Activated T-helper 17 cell treated with anti-CD3 and anti-CD28 coated beads, Interleukin-2, amount 50 U/mL, for 72 hours (primary cell): ENCODE data around the gene ACAA2. TPM values are rescaled to one million over a fixed set of nuclear protein-coding genes. Genes with fewer than 3 reads are reported as not detected.

ENCODE experiments used
- ATAC-seq: fragments of 150-1000 bp; cut with Tn5 transposase; replicated peaks from 2 replicates; pipeline ENCODE4 v1.10.0; 2021; ENCODE audit warnings: mild to moderate bottlenecking, moderate library complexity
- H3K27ac Mint-ChIP-seq: one replicate; pipeline ENCODE4 v1.8.0; 2022; ENCODE audit warnings: mixed read lengths
- H3K27me3 Mint-ChIP-seq: one replicate; pipeline ENCODE4 v1.8.0; 2022; ENCODE audit warnings: mixed read lengths
- H3K36me3 Mint-ChIP-seq: one replicate; pipeline ENCODE4 v1.8.0; 2022; ENCODE audit warnings: low read depth, mild to moderate bottlenecking, mixed read lengths
- H3K4me1 Mint-ChIP-seq: one replicate; pipeline ENCODE4 v1.8.0; 2022; ENCODE audit warnings: mixed read lengths
- H3K4me3 Mint-ChIP-seq: one replicate; pipeline ENCODE4 v1.8.0; 2022; ENCODE audit warnings: mild to moderate bottlenecking, mixed read lengths
- H3K9me3 Mint-ChIP-seq: one replicate; pipeline ENCODE4 v1.8.0; 2022; ENCODE audit warnings: mixed read lengths
- total RNA-seq, 2 donors: library from RNA; stranded (reverse); gene quantifications; one replicate each; pipeline ENCODE4 v1.2.3, GENCODE V29; 2022

ACAA2 gene
- total RNA-seq, 2 donors from 2014 or later: 73.7 to 94.7 TPM

- H3K27ac Mint-ChIP-seq: no peak overlapping the region
- H3K4me3 Mint-ChIP-seq: no peak overlapping the region
- H3K36me3 Mint-ChIP-seq: no peaks in the 10 kb centered on the region
- peaks cover 4% of the 10 kb centered on the region for H3K27me3 Mint-ChIP-seq
- H3K4me1 Mint-ChIP-seq: peaks cover 7% of the 10 kb centered on the region
- H3K9me3 Mint-ChIP-seq: no peaks in the 10 kb centered on the region
- ATAC-seq: no peak
Measured at GRCh38 chr18:49756135-49756534, 57.2 kb downstream of the ACAA2 start.

DNA sequence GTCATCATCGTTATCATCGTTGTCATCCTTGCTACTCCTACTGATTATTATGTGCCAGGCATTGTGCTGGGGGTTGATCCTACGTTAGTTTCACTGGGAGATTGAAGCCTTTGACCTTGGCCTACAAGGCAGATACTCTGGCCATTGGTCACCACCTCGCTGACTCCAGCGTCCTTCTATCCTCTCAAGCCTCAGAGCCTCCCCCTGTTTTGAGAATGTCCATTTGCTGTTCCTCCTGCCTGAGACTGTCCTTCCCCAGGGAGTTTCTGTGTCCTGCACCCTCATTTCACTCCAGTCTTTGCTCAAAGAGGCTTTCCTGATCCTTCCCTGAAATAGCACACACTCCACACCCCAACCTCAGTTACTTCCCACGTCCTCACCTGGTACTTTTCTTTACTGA lies 57.8 kb downstream of the ACAA2 start:
- Mint-ChIP-seq H3K4me1 (peaks cover 7% of the 10 kb centered on the region), H3K27ac (no peak overlapping the region), H3K4me3 (no peak overlapping the region), H3K36me3 (no peaks in the 10 kb centered on the region), H3K27me3 (peaks cover 4% of the 10 kb centered on the region), H3K9me3 (no peaks in the 10 kb centered on the region)
- no peak for ATAC-seq

DNA sequence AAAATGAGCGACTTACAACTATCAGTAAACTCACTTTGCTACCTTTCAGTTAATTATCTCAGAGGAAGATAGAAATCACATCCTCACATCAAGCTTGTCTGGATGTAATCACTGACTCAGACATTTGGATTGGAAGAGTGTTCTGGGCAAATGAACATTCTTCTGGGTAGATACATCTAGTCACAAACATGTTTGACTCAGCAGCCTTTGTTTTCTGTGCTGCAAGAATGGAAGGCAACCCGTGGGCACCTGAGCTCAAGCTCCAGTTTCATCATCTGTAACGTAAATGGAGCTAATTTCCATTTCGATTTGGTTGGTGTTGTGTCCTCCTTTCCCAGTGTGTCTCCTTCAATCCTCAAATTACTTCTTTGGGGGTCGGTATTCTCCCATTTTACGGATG lies 58.5 kb downstream of the ACAA2 start:
- H3K27ac Mint-ChIP-seq: no peak overlapping the region
- no peaks in the 10 kb centered on the region for H3K9me3 Mint-ChIP-seq
- H3K36me3 Mint-ChIP-seq: no peaks in the 10 kb centered on the region
- peaks cover 4% of the 10 kb centered on the region for H3K27me3 Mint-ChIP-seq
- H3K4me3 Mint-ChIP-seq: no peak overlapping the region
- no peak for ATAC-seq
- H3K4me1 Mint-ChIP-seq: peaks cover 7% of the 10 kb centered on the region

DNA sequence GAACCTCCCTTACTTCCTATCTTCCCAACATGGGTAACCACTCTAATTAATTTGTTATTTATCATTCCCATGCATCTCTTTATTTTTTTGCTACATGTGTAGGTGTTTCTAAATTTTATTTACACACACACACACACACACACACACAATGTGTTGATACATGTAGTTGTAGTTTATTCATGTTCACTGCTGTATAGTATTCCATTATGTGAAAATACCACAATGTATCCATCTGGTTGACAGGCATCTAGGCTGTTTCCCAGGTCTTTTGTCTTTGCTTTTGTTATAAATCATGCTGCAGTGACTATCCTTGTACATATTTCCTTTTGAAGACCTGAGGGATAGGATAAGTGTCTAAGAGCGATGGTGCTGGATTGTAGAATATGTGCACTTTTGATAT lies 59.7 kb downstream of the ACAA2 start:
- H3K27ac Mint-ChIP-seq: no peak overlapping the region
- ATAC-seq: no peak
- H3K9me3 Mint-ChIP-seq: no peaks in the 10 kb centered on the region
- peaks cover 7% of the 10 kb centered on the region for H3K4me1 Mint-ChIP-seq
- H3K27me3 Mint-ChIP-seq: no peaks in the 10 kb centered on the region
- no peak overlapping the region for H3K4me3 Mint-ChIP-seq
- no peaks in the 10 kb centered on the region for H3K36me3 Mint-ChIP-seq

DNA sequence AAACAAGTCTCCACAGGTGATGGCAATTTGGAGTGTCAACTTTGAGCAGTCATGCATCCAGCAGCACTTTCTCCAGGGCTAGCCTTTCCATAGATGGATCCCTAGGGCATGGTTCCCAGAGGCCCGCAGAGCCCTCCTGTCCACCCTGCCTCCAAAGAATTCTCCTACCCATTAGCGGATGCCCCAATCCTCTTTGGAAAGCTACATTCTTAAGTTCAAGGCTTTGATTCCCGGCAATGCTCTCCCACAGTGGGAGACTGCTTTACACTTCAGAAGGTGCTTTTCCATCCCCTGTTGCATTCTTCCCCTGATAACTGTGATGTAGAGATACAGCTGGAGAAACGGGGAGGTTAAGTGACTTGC lies 61.3 kb downstream of the ACAA2 start:
- H3K9me3 Mint-ChIP-seq: no peaks in the 10 kb centered on the region
- no peaks in the 10 kb centered on the region for H3K36me3 Mint-ChIP-seq
- H3K4me1 Mint-ChIP-seq: no peaks in the 10 kb centered on the region
- ATAC-seq: no peak
- H3K27ac Mint-ChIP-seq: no peak overlapping the region
- no peaks in the 10 kb centered on the region for H3K27me3 Mint-ChIP-seq
- H3K4me3 Mint-ChIP-seq: no peak overlapping the region

- Mint-ChIP-seq H3K36me3 (no peaks in the 10 kb centered on the region), H3K27ac (no peak overlapping the region), H3K9me3 (no peaks in the 10 kb centered on the region), H3K4me3 (no peak overlapping the region), H3K4me1 (no peaks in the 10 kb centered on the region), H3K27me3 (peaks cover 3% of the 10 kb centered on the region)
- ATAC-seq: no peak
Measured at GRCh38 chr18:49751427-49752094, 61.8 kb downstream of the ACAA2 start.

GRCh38 chr18:49749563-49749962 lies 63.8 kb downstream of the ACAA2 start:
- ATAC-seq: no peak
- H3K36me3 Mint-ChIP-seq: no peaks in the 10 kb centered on the region
- peaks cover 6% of the 10 kb centered on the region for H3K27me3 Mint-ChIP-seq
- H3K4me3 Mint-ChIP-seq: no peak overlapping the region
- no peaks in the 10 kb centered on the region for H3K4me1 Mint-ChIP-seq
- no peak overlapping the region for H3K27ac Mint-ChIP-seq
- no peaks in the 10 kb centered on the region for H3K9me3 Mint-ChIP-seq

- H3K9me3 Mint-ChIP-seq: no peaks in the 10 kb centered on the region
- ATAC-seq: no peak
- H3K4me1 Mint-ChIP-seq: no peaks in the 10 kb centered on the region
- H3K27ac Mint-ChIP-seq: no peak overlapping the region
- H3K4me3 Mint-ChIP-seq: no peak overlapping the region
- no peaks in the 10 kb centered on the region for H3K36me3 Mint-ChIP-seq
- peaks cover 11% of the 10 kb centered on the region for H3K27me3 Mint-ChIP-seq
Measured at GRCh38 chr18:49747876-49748275, 65.5 kb downstream of the ACAA2 start.

DNA sequence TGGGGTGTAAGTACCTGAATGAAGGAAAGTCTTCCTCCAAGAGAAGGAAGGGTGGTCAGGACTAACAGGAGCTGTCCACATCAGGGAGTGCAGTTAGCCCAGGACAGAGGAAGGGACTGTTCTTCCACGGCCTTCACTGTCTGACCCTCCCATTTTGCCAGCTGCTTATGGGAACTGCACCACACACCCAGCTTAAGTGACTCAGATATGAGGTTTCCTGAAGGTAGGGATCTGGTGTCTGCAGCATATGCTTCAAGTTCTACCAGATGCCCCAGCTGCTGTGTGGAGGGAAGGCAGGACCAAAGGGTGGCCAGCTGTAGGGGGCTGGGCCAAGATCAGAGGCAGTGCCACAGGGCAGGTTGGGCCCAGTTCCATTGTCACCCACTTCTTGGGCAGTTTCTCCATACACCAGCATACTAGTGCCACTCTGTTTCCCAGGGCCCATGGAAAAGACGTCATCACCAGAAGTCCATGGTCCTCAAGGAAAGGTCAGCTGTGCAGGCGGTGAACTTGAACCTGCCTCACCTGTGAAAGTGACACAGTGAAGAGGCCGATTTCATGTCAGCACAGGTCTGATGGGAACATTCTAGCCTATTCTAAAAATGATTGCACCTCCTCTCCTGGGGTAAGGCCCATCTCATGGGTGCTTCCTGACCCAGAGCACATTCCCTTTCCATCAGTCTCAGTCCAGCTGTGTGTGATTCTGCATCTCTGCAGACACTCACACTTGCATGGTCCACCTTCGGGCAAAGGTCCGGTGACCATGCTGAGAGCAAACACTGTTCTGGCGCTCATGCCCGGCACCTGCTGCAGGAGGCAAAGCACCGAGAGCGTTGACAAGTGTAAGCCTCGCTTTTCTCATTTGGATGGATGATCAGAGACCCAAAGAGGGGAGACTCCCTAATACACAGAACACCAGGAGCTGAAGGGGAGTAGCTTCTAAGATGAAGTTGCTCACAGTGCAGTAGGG lies 68.0 kb downstream of the ACAA2 start:
- peaks cover 14% of the 10 kb centered on the region for H3K27me3 Mint-ChIP-seq
- H3K36me3 Mint-ChIP-seq: no peaks in the 10 kb centered on the region
- no peak for ATAC-seq
- H3K27ac Mint-ChIP-seq: no peak overlapping the region
- no peak overlapping the region for H3K4me3 Mint-ChIP-seq
- no peaks in the 10 kb centered on the region for H3K4me1 Mint-ChIP-seq
- H3K9me3 Mint-ChIP-seq: no peaks in the 10 kb centered on the region

DNA sequence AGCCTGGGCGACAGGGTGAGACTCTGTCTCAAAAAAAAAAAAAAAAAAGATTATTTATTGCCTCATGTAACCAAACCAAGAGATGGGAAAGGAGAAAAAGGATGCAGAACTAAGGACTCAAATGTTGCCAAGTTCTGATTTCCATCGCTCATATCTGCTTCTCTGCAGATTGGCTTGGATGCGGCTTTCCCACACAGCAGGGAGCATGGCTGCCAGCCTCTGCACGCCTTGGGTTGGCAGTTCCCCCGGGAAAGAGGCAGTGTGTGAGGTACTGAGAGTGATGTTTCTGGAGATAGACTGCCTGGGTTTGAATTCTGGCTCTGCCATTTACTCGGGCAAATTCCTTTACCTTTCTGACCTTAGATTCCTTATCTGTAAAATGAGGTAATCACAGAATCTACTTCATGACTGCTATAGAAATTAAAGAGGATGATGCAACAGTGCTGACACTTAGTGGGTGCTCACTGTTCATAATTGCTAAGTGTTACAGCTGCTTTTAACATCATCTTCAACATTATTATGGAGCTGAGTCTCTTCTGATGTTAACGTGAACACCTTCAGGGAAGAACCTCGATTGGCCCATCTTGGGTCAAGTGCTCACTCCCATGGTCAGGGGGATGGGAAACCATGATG lies 68.8 kb downstream of the ACAA2 start:
- ATAC-seq: no peak
- Mint-ChIP-seq H3K36me3 (no peaks in the 10 kb centered on the region), H3K9me3 (no peaks in the 10 kb centered on the region), H3K4me1 (no peaks in the 10 kb centered on the region), H3K4me3 (no peak overlapping the region), H3K27me3 (peaks cover 14% of the 10 kb centered on the region), H3K27ac (no peak overlapping the region)

DNA sequence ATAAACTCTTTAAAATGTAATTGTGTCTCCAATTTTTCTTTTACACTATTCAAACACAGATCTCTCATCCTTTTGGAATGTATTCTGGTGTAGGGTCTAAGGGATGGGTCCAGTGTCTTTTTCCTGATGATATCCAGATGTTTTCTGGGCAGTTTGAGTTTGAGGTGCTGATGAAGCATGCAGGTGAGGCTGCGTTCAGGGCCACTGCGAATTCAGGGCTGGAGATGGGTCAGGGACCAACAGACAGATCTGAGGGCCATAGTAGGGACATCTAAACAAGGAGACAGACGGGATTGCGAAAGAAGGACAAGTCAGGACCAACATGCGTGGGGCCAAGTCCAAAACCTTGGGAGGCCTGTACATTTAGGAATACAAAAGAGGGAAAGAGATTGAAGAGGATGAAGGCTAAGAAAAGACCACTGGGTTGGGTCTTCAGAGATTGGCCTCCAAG lies 70.2 kb downstream of the ACAA2 start:
- Mint-ChIP-seq H3K36me3 (no peaks in the 10 kb centered on the region), H3K9me3 (no peaks in the 10 kb centered on the region), H3K4me1 (no peaks in the 10 kb centered on the region), H3K27ac (no peak overlapping the region), H3K27me3 (peaks cover 14% of the 10 kb centered on the region), H3K4me3 (no peak overlapping the region)
- no peak for ATAC-seq

DNA sequence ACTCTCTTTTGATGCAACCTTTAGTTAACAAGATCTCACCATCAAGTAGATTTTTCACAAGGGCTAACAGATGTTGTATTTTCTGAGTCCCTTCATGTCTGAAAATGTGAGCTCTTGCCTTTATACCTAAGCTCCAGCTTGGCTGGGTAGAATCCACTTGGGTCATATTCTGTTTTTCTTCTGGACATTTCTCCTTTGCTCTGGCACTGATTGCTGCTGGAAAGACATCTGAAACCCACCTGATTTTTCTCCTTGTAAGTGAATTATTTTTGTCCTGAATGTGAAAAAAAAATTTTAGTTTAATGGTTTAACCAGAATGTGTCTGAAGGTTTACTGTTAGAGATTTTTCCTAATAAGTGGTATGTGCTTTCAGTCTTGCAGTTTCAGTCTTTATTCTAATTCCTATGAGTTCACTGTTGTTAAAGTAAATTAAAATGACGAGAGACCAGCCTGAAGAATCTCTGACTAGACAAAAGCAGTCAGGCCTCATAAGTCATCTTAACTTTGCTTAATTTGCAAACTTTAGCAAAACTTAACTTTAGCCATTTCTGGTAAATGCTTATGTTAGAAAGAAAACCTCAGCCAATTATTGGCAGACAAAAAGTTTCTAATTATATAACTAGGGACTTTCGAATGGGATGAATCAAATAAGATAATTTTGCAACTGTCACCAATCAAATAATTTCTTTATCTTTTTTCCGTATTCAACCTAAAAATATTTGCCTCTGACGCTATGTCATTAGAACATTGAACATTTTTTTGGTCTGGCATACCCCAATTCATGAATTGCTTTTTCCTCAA lies 70.8 kb downstream of the ACAA2 start:
- H3K36me3 Mint-ChIP-seq: no peaks in the 10 kb centered on the region
- peaks cover 14% of the 10 kb centered on the region for H3K27me3 Mint-ChIP-seq
- no peaks in the 10 kb centered on the region for H3K9me3 Mint-ChIP-seq
- H3K4me1 Mint-ChIP-seq: no peaks in the 10 kb centered on the region
- ATAC-seq: no peak
- H3K27ac Mint-ChIP-seq: no peak overlapping the region
- H3K4me3 Mint-ChIP-seq: no peak overlapping the region

- Mint-ChIP-seq H3K9me3 (no peaks in the 10 kb centered on the region), H3K36me3 (no peaks in the 10 kb centered on the region), H3K4me1 (no peaks in the 10 kb centered on the region), H3K27me3 (peaks cover 13% of the 10 kb centered on the region), H3K4me3 (no peak overlapping the region), H3K27ac (no peak overlapping the region)
- ATAC-seq: no peak
Measured at GRCh38 chr18:49739275-49739674, 74.1 kb downstream of the ACAA2 start.

- no peaks in the 10 kb centered on the region for H3K9me3 Mint-ChIP-seq
- ATAC-seq: no peak
- H3K27me3 Mint-ChIP-seq: peaks cover 13% of the 10 kb centered on the region
- H3K4me3 Mint-ChIP-seq: no peak overlapping the region
- no peaks in the 10 kb centered on the region for H3K4me1 Mint-ChIP-seq
- no peaks in the 10 kb centered on the region for H3K36me3 Mint-ChIP-seq
- no peak overlapping the region for H3K27ac Mint-ChIP-seq
Measured at GRCh38 chr18:49738721-49739120, 74.6 kb downstream of the ACAA2 start.
